Measurements from ENCODE around the gene RNF224. TPM values are rescaled to one million over a fixed set of nuclear protein-coding genes. Genes with fewer than 3 reads are reported as not detected.
A peak's percentile ranks its signal among the peaks of the same experiment; 100 is the strongest.
"Not testable (repeated sequence)": the region's sequence is repeated elsewhere in the genome, so short reads cannot be mapped to it uniquely, and the experiment has no call there.

RNF224 gene
- total RNA-seq, 1 donor from 2014 or later: not detected

DNA sequence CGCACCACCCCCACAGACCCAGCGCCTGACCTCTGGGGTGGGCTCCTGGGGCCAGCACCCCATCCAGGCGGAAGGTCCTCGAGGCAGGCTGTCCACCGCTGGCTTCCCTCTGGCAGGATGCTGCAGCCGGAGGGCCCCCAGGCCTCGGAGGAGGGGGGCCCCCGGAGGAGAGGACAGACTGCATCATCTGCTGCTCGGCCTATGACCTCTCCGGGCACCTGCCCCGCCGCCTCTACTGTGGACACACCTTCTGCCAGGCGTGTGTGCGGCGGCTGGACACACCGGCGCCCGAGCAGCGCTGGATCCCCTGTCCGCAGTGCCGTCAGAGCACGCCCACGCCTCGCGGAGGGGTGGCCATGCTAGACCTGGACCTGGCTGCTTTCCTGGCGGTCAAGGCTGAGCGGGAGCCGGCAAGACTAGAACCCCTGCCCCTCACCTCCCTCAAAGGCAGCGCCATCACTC is 1.2 kb downstream of the RNF224 start:
- DNase-seq: no peak

DNA sequence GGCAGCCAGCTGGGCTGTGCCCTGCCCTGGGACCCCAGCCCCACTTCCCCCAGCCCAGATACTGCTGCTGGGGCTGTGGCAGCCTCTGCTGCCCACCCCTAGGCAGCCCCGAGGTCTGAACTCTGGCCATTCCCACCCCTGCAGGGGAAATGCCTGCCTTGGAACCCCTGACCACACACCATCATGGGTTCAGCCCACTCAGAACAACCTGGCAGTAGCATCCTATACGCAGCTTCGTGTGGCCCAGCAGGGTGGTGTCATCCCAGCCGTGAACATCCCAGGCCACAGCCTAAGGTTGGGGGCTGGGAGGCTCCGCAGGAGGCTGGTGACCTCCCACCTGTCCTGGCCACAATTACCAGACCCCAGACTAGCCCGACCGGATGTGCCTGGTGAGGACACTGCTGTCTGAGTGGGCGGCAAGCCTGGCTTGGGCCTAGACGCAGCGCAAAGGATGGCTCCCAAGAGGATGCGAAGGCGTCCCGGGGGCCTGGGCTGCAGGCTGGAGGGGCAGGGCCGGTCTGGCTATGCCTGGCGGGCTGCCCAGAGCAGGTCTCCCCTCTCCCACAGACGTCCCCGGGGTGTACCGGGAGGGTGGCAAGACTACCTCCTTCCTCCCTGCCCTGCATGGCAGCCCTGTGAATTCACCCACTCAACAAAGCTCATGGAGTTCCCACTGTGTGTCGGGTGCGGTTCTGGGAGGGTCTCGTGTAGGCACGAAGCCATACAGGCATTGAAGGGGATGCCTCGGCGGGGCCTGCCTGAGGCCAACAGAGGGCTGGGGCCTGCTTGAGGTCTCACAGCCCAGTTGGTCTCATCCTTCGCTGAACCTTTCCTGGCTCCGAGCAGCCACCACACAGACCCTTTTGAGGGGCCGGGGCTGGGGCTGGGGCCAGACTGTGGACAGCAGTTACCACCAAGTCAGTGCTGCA is 1.9 kb downstream of the RNF224 start:
- DNase-seq: no peak

DNA sequence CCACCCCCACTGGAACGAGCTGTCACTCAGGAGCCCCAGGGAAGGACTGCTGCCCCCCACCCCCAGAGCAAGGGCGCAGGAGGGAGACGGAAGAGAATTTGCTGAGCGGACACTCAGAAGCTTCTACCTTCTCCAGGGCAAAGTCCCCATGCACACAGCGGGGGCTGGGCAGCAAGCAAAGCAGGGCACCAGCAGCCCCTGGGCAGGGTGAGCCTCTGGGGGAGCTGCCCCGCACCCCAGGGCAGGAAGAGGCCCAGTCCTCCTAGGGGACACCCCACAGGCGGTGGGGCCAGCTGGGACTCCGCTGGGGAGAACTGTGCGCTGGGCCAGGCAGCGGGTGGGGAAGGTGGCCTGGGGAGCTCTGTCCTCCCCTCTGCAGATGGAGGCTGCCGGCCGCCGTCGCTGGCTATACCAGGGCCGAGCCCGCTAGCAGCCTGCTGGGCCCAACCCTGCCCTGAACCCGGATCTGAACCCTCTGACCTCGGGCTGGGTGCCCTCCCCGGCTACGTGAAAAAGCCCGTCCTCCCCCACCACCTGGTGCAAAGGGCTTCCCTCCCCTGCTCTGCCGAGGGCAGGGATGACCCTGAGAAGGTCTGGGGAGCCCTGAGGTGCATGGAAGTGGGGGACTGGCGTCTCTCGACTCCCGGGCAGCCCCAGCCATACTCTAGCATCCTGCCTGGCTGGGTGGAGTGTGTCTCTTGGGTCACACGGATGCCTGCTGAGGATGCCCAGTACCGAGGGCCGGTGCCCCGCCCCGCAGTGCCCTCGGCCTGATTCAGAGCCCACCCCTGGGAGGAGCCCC is 2.8 kb downstream of the RNF224 start:
- DNase-seq: no peak

DNA sequence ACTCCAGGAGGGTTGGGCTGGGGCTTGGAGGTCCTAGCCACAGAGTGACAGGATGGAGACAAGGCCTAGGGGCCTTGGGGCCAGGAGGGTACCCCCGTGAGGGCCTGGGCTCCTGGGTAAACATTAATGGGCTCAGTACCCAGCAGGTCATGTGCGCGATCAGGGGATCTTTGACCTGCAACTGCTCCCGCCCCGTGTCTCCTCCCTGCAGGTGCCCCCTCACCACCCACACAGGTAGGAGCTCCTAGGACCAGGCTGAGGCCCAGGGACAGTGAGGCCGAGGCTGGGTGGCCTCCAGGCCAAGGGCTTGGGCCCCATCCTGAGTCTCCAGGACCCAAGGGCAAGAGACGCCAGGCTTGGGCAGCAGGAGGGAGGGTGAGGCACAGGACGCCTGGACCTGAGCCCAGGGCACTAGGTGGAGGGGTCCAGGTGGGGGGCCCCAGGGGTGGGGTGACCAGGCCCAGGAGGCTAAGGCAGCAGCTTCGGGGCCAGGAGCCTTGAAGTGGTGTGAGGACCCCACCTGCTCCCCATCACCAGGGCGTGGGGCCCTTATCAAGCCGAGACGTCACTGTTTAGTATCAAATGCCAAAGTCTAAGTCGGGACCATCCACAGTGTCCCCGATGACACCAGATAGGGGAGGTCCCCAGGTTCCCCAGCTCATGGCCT is 3.5 kb downstream of the RNF224 start, which contains the start of gene SLC34A3:
Gene SLC34A3, plus strand, starts transcription at position 197 of the 667 bp plus-strand sequence. CDS start 802 bp downstream, outside the sequence.
- no peak for DNase-seq

DNA sequence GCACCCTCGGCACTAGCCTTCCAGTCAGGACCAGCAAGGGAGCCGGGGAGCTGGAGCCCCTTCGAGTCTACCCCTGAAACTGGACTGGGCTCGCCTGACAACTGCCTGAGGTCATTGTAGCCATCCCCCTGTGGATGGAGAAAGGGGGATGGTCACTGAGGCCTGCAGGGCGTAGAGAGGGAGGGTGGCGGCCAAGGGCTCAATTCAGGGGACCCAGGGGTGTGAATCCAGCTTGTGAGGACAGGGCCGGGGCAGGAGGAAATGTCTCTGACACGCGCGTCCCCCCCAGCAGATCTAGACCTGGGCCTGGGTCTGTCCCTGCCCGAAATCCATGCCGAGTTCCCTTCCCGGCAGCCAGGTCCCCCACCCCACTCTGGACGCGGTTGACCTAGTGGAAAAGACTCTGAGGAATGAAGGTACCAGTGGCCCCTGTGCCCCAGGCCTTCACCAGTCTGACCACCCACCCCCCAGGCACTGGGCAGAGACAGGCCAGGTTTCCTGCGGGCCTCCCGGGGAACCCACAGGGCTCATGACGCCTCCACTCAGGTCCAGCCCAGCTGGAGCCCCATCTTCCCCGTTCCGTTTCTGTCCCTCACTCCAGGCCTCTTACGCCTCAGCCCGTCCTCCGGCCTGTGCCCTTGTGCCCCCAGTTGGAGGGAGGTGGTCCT is 4.2 kb downstream of the RNF224 start:
- DNase-seq: no peak

DNA sequence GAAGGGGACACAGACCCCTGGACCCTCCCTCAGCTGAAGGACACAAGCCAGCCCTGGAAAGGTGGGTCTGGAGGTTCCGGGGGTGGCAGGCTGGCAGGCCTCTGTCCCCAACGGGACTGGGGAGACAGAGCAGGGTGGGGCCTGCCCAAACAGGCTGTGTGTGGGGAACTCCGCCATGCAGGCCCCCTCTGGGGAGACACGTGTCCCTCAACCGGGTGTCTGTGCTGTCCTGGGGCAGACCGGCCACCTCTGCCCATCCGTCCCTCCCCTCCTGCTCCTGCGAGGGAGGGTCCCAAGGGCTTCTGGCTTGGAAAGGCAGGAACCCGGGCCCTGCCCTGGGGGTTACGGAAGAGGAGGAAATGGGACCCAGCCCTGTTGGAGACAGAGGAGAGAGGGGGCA is 4.8 kb downstream of the RNF224 start:
- no peak for DNase-seq

DNA sequence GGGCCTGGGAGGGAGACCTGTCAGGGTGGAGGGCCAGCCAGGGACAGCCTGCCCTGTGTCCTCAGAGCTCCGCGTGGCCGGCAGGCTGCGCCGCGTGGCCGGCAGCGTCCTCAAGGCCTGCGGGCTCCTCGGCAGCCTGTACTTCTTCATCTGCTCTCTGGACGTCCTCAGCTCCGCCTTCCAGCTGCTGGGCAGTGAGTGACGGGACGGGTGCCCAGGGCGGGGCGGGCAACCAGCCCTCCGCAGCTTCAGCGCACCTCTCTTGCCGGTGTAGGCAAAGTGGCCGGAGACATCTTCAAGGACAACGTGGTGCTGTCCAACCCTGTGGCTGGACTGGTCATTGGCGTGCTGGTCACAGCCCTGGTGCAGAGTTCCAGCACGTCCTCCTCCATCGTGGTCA is 5.2 kb downstream of the RNF224 start:
- no peak for DNase-seq

DNA sequence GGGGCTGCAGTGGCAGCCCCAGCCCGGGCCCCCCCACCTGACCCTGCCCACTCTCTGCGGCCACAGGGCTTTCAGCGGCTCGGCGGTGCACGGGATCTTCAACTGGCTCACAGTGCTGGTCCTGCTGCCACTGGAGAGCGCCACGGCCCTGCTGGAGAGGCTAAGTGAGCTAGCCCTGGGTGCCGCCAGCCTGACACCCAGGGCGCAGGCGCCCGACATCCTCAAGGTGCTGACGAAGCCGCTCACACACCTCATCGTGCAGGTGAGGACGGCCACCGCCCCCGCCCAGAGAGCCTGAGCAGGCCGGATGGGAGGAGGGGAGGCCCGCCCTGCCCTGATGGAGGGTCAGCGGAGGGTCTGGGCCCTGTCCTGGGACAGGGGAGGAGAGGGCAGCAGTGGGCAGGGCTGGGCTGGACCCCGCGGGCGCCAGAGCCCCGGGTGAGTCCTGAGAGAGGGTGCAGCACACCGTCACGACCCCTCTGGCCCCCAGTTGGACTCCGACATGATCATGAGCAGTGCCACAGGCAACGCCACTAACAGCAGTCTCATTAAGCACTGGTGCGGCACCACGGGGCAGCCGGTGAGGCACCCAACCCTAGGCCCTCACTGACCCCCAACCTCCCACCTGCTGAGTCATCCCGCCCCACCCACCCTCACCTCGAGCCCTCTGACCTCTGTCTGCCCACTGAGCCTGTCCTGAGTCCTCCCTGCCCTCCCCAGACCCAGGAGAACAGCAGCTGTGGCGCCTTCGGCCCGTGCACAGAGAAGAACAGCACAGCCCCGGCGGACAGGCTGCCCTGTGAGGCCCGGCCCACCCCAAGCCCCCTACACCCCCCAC is 6.1 kb downstream of the RNF224 start:
- no peak for DNase-seq

DNA sequence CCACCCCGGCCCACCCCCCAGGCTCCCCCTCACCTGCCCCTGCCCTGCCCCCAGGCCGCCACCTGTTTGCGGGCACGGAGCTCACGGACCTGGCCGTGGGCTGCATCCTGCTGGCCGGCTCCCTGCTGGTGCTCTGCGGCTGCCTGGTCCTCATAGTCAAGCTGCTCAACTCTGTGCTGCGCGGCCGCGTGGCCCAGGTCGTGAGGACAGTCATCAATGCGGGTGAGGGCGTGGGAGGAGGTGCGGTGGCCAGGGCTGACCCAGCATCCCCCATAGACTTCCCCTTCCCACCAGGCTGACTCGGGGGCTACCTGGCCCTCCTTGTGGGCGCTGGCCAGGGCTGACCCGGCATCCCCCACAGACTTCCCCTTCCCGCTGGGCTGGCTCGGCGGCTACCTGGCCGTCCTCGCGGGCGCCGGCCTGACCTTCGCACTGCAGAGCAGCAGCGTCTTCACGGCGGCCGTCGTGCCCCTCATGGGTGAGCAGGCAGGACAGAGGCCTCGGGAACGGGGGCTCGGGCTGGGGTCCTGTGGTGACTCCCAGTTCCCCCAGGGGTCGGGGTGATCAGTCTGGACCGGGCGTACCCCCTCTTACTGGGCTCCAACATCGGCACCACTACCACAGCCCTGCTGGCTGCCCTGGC is 6.9 kb downstream of the RNF224 start:
- no peak for DNase-seq

DNA sequence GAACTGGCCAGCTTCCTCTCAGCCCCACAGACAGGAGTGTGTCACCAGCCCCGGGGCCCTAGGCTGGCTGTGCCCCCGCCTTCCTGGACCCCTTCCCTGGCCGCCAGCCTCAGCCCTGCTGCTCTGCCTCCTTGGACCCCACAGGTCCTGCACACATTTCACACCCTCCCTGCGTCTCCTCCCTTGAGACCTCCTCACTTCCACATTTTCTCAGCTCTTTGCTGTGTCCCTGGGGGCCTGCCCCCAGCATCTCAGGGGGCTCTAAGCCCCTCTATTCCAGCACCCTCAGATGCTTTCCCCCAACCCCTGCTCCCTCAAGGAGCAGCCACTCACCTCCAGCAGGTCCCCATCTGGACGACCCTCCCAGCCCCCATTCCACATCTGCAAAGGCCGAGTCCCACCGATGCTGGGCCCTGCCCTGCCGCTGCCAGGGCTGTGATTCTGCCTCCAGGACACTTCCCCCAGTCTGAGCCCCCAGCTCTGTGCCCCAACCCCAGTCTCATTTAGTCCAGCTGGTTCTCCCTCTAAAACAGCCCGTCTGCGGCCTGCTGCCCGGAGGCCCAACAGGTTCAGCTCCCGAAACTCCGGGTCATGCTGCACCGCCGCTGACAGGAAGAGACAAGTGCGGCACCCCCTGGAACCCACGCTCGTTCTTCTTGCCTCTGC is 7.6 kb downstream of the RNF224 start:
- DNase-seq: no peak

DNA sequence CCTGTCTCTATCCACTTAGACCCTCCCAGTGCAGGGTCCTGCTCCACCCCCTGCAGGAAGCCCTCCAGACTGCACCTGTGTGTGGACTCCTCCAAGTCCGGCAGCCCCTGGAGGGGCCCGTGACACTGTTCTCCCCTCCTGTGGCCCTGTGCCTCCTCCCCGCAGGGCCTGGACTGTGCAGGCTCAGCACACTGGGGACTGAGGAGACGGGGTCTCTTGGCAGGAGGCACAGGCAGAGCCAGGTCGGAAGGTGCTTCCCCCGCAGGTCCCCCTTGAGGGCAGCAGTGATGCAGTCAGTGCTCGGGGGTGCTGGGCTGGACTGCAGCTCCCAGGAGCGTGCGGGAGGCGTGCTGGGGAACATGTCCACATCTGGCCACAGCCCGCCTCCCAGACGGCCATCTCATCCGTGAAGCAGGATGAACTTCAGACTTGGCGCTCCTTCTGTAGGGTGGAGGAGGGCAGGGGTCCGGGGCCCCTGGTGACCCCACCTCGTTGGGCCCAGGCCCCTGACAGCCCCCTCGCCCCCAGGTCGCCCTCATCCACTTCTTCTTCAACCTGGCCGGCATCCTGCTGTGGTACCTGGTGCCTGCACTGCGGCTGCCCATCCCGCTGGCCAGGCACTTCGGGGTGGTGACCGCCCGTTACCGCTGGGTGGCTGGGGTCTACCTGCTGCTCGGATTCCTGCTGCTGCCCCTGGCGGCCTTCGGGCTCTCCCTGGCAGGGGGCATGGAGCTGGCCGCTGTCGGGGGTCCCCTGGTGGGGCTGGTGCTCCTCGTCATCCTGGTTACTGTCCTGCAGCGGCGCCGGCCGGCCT is 8.3 kb downstream of the RNF224 start:
- no peak for DNase-seq

DNA sequence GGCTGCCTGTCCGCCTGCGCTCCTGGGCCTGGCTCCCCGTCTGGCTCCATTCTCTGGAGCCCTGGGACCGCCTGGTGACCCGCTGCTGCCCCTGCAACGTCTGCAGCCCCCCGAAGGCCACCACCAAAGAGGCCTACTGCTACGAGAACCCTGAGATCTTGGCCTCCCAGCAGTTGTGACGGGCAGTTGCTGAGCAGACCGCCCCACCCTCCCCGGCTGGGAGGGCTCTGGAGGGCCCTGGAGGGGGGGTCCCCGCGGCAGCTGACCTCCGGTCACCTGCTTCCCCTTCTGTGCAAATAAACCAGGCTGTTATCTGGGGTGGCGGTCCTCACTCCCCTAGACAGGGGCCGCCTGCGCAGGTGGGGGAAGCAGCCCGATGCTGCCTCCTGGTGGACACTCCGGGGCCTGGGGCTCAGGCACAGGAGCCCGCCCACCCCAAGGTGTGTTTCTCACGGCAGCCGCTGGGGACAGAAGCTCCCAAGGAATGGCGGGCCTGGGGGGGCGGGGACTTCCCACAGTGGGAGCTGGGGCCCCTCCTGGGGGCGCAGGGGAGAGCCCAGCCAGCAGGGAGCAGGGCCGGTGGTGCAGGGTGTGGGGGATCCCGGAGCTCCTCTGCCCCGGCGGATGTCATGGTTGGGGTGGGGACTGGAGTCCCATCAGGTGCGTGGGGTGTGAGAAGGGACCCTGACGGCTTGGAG is 9.1 kb downstream of the RNF224 start:
- peak; percentile 69 for DNase-seq

DNA sequence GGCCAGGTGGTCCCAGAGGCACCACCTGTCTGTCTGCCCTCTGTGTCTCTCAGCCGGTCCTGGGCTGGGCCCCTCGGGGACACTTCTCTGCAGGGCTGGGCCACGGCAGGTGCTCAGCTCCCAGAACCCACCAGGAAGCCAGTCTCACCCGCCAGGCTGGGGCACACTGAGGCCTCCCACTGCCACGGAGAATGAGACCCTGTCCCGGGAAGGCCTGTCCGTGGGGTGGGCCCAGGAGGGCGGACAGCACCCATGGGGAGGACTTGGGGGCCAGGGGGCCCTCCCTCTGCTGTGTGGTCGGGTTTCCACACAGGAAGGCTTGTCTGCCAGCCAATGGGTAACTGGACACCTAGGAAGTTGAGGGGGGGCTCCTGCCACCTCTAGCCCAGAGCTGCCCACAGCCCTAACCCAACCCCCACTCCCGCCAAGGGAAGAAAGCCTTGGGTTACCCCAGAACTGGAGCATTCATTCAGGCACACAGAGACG is 9.7 kb downstream of the RNF224 start:
- no peak for DNase-seq

DNA sequence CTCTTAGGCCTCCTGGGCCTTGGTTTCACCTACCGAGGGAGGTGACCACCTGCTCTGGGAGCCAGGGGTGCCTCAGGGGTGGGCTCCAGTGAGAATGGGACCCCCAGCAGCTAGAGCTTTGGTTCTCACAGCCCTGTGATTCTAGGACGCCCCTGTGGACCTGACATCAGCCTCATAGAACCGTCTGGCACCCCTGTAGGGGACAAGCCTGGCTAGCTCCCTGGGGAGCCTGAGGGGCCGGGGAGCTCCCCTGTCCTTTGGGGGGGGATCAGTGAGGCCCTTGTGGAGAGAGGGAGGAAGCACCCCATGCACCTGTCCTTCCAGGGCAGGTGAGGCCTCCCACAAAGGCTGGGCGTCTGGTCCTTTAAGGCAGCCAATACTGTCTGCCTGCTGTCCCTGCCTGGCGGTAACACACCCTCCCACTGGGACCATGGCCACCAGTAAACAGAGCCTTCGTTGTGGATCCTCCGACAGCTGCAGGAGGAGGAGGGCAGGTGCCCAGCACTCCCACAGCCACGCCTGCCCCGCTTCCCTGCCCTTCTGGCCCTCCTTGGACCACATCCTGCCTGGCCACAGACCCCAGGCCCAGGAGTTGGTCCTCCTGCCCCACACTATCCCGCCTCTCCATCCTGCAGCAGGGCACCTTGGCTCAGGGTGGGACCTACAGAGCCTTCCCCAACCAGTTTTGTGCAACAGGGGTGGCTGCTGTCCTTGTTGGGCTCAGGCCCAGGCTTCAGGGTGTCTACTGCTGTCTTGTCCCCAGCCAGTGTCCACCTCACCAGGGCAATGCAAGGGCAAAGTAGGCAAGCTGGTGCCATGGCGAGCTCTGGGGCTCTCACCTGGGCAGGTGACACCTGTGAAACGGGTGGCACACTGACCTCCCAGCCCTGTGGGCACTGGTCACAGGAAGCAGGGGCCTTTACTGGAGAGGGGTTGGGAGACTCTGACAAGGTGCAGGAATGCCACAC is 10.7 kb downstream of the RNF224 start:
- peak; percentile 72 for DNase-seq

DNA sequence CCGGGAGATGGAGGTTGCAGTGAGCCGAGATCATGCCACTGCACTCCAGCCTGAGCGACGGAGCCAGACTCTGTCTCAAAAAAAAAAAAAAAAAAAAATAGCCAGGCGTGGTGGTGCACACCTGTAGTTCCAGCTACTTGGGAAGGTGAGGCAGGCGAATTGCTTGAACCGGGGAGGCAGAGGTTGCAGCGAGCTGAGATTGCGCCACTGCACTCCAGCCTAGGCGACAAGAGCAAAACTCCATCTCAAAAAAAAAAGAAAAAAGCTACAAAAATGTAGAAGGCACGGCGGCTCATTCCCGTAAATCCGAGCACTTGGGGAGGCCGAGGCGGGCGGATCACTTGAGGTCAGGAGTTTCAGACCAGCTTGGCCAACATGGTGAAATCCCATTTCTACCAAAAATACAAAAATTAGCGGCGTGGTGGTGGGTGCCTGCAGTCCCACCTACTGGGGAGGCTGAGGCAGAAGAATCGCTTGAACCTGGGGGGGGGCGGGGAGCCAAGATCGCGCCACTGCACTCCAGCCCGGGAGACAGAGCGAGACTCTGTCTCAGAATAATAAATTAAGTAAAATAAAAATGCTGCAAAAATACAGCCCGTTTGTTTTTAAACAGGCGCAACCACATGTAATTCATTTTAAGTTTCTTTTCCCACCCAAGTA is 12.4 kb downstream of the RNF224 start:
- DNase-seq: not testable (repeated sequence)

DNA sequence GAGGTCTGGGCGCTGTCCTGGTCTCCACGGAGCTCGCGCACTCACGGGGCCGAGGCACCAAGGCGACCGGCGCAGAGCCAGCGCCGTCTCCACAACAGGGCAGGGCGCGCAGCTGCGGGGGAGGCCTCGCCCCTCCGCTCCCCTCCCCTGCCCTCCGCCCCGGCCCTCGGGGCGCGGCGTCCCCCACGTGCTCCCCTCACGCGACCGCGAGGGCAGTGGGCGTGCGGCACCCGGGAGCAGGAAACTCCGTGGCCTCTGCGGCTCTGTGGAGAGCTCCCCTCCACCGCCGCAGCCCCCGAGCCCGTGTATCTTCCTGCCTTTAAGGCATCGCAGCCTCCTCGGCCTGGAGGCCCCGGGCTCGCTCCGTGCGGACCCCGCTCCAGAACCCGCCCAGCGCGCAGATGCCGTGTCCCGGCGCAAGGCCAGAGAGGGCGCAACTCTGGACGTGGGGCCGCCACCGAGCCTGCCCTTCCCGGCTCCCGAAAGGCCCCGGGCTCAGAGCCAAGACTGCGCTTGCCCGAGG is 13.1 kb downstream of the RNF224 start:
- DNase-seq: peak; percentile 67

All from occipital lobe (tissue), 2 donors.